ENCODE data around the gene GABRB2.

- TF ChIP-seq, protein P1, sequence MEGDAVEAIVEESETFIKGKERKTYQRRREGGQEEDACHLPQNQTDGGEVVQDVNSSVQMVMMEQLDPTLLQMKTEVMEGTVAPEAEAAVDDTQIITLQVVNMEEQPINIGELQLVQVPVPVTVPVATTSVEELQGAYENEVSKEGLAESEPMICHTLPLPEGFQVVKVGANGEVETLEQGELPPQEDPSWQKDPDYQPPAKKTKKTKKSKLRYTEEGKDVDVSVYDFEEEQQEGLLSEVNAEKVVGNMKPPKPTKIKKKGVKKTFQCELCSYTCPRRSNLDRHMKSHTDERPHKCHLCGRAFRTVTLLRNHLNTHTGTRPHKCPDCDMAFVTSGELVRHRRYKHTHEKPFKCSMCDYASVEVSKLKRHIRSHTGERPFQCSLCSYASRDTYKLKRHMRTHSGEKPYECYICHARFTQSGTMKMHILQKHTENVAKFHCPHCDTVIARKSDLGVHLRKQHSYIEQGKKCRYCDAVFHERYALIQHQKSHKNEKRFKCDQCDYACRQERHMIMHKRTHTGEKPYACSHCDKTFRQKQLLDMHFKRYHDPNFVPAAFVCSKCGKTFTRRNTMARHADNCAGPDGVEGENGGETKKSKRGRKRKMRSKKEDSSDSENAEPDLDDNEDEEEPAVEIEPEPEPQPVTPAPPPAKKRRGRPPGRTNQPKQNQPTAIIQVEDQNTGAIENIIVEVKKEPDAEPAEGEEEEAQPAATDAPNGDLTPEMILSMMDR (IDR thresholded peaks at IDR 0.05; ENCODE audit: low read depth, low read length, missing input control), result no peak
- TF ChIP-seq EGR1 (IDR thresholded peaks at IDR 0.05; ENCODE audit: low read depth in 2 of 2) (no peak), RAD21 (IDR thresholded peaks at IDR 0.05) (no peak), SP1 (IDR thresholded peaks at IDR 0.05) (no peak), YY1 (IDR thresholded peaks at IDR 0.05) (no peak), GABPA (IDR thresholded peaks at IDR 0.05 in 1 of 2, conservative IDR thresholded peaks at IDR 0.05 in 1 of 2) (no peak), TAF1 (conservative IDR thresholded peaks at IDR 0.05) (no peak)
- TF ChIP-seq, protein P2, sequence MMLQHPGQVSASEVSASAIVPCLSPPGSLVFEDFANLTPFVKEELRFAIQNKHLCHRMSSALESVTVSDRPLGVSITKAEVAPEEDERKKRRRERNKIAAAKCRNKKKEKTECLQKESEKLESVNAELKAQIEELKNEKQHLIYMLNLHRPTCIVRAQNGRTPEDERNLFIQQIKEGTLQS (IDR thresholded peaks at IDR 0.05), result no peak
- TF ChIP-seq, protein P3, sequence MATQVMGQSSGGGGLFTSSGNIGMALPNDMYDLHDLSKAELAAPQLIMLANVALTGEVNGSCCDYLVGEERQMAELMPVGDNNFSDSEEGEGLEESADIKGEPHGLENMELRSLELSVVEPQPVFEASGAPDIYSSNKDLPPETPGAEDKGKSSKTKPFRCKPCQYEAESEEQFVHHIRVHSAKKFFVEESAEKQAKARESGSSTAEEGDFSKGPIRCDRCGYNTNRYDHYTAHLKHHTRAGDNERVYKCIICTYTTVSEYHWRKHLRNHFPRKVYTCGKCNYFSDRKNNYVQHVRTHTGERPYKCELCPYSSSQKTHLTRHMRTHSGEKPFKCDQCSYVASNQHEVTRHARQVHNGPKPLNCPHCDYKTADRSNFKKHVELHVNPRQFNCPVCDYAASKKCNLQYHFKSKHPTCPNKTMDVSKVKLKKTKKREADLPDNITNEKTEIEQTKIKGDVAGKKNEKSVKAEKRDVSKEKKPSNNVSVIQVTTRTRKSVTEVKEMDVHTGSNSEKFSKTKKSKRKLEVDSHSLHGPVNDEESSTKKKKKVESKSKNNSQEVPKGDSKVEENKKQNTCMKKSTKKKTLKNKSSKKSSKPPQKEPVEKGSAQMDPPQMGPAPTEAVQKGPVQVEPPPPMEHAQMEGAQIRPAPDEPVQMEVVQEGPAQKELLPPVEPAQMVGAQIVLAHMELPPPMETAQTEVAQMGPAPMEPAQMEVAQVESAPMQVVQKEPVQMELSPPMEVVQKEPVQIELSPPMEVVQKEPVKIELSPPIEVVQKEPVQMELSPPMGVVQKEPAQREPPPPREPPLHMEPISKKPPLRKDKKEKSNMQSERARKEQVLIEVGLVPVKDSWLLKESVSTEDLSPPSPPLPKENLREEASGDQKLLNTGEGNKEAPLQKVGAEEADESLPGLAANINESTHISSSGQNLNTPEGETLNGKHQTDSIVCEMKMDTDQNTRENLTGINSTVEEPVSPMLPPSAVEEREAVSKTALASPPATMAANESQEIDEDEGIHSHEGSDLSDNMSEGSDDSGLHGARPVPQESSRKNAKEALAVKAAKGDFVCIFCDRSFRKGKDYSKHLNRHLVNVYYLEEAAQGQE (IDR thresholded peaks at IDR 0.05), result no peak
- TF ChIP-seq, protein P4, sequence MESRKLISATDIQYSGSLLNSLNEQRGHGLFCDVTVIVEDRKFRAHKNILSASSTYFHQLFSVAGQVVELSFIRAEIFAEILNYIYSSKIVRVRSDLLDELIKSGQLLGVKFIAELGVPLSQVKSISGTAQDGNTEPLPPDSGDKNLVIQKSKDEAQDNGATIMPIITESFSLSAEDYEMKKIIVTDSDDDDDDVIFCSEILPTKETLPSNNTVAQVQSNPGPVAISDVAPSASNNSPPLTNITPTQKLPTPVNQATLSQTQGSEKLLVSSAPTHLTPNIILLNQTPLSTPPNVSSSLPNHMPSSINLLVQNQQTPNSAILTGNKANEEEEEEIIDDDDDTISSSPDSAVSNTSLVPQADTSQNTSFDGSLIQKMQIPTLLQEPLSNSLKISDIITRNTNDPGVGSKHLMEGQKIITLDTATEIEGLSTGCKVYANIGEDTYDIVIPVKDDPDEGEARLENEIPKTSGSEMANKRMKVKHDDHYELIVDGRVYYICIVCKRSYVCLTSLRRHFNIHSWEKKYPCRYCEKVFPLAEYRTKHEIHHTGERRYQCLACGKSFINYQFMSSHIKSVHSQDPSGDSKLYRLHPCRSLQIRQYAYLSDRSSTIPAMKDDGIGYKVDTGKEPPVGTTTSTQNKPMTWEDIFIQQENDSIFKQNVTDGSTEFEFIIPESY (IDR thresholded peaks at IDR 0.05), result no peak
Observed at GRCh38 chr5:161263191-161263590, 283.3 kb downstream of the GABRB2 start.

Data from liver (tissue), 3 donors.